ENCODE data around the gene PDHA1.

The PDHA1 gene

GRCh38 chrX:19386679-19387078 lies 43.0 kb downstream of the PDHA1 start:
- Histone ChIP-seq H3K9me3 (ENCODE audit: control insufficient read depth, insufficient read depth, low read length) (no peaks in the 10 kb centered on the region), H4K20me1 (ENCODE audit: control insufficient read depth, insufficient read depth, low read depth, low read length) (no peaks in the 10 kb centered on the region), H3K4me3 (ENCODE audit: low read length) (no peak overlapping the region), H3K4me1 (ENCODE audit: control insufficient read depth, low read length) (no peaks in the 10 kb centered on the region), H3K4me2 (ENCODE audit: low read length) (no peak overlapping the region), H3K27ac (ENCODE audit: low read depth, low read length) (no peak overlapping the region), H3K9me2 (replicated peaks; ENCODE audit: control insufficient read depth, low read length) (no peaks in the 10 kb centered on the region), H3K27me3 (ENCODE audit: control insufficient read depth, low read length) (no peaks in the 10 kb centered on the region), H3F3A (ENCODE audit: control insufficient read depth, insufficient read depth) (no peaks in the 10 kb centered on the region), H3K79me2 (ENCODE audit: control insufficient read depth, low read length) (no peaks in the 10 kb centered on the region), H3K36me3 (ENCODE audit: control insufficient read depth, low read length) (no peaks in the 10 kb centered on the region)
- TF ChIP-seq CTCF (IDR thresholded peaks at IDR 0.05; ENCODE audit: low read depth, low read length, poor library complexity, severe bottlenecking) = no peak
- TF ChIP-seq EZH2phosphoT487 (IDR thresholded peaks at IDR 0.05; ENCODE audit: borderline replicate concordance, low read length) = no peak

GRCh38 chrX:19388064-19388679 lies 44.4 kb downstream of the PDHA1 start:
- no peaks in the 10 kb centered on the region for H4K20me1 ChIP-seq (ENCODE audit: control insufficient read depth, insufficient read depth, low read depth, low read length)
- no peak overlapping the region for H3K4me2 ChIP-seq (ENCODE audit: low read length)
- no peaks in the 10 kb centered on the region for H3F3A ChIP-seq (ENCODE audit: control insufficient read depth, insufficient read depth)
- H3K4me3 ChIP-seq (ENCODE audit: low read length) = no peak overlapping the region
- H3K4me1 ChIP-seq (ENCODE audit: control insufficient read depth, low read length) = no peaks in the 10 kb centered on the region
- no peaks in the 10 kb centered on the region for H3K9me2 ChIP-seq (replicated peaks; ENCODE audit: control insufficient read depth, low read length)
- H3K27me3 ChIP-seq (ENCODE audit: control insufficient read depth, low read length) = no peaks in the 10 kb centered on the region
- no peaks in the 10 kb centered on the region for H3K9me3 ChIP-seq (ENCODE audit: control insufficient read depth, insufficient read depth, low read length)
- TF ChIP-seq EZH2phosphoT487 (IDR thresholded peaks at IDR 0.05; ENCODE audit: borderline replicate concordance, low read length) (no peak), CTCF (IDR thresholded peaks at IDR 0.05; ENCODE audit: low read depth, low read length, poor library complexity, severe bottlenecking) (no peak)
- no peaks in the 10 kb centered on the region for H3K36me3 ChIP-seq (ENCODE audit: control insufficient read depth, low read length)
- H3K27ac ChIP-seq (ENCODE audit: low read depth, low read length) = no peak overlapping the region
- H3K79me2 ChIP-seq (ENCODE audit: control insufficient read depth, low read length) = no peaks in the 10 kb centered on the region

- Histone ChIP-seq H3K36me3 (ENCODE audit: control insufficient read depth, low read length) (no peaks in the 10 kb centered on the region), H3K4me1 (ENCODE audit: control insufficient read depth, low read length) (no peaks in the 10 kb centered on the region), H3K4me3 (ENCODE audit: low read length) (no peak overlapping the region), H3K79me2 (ENCODE audit: control insufficient read depth, low read length) (no peaks in the 10 kb centered on the region), H3K9me3 (ENCODE audit: control insufficient read depth, insufficient read depth, low read length) (no peaks in the 10 kb centered on the region), H3F3A (ENCODE audit: control insufficient read depth, insufficient read depth) (no peaks in the 10 kb centered on the region), H4K20me1 (ENCODE audit: control insufficient read depth, insufficient read depth, low read depth, low read length) (no peaks in the 10 kb centered on the region), H3K9me2 (replicated peaks; ENCODE audit: control insufficient read depth, low read length) (no peaks in the 10 kb centered on the region), H3K27ac (ENCODE audit: low read depth, low read length) (no peak overlapping the region), H3K27me3 (ENCODE audit: control insufficient read depth, low read length) (no peaks in the 10 kb centered on the region), H3K4me2 (ENCODE audit: low read length) (no peak overlapping the region)
- no peak for TF ChIP-seq EZH2phosphoT487 (IDR thresholded peaks at IDR 0.05; ENCODE audit: borderline replicate concordance, low read length)
- no peak for TF ChIP-seq CTCF (IDR thresholded peaks at IDR 0.05; ENCODE audit: low read depth, low read length, poor library complexity, severe bottlenecking)
Observed at GRCh38 chrX:19388741-19389140, 45.0 kb downstream of the PDHA1 start.
